ENCODE results near the gene CHST9.
"Not testable (repeated sequence)": the region's sequence is repeated elsewhere in the genome, so short reads cannot be mapped to it uniquely, and the experiment has no call there.

CHST9 gene

GRCh38 chr18:26976206-26976605 lies 208.9 kb downstream of the CHST9 start:
- in situ Hi-C loops (cut with MboI; ENCODE audit: low pct_unique_long_range_greater_than_20kb, low sequenced_read_pairs, unreplicated experiment), result no loop called here
- no peak for TF ChIP-seq CTCF (IDR thresholded peaks at IDR 0.05; ENCODE audit: extremely low read depth, insufficient read depth, missing control alignments)
- DNase-seq (ENCODE audit: low spot score), result no peak

- DNase-seq (ENCODE audit: low spot score); in situ Hi-C loops (cut with MboI; ENCODE audit: low pct_unique_long_range_greater_than_20kb, low sequenced_read_pairs, unreplicated experiment): not testable (repeated sequence)
Measured at GRCh38 chr18:26972549-26972948, 212.6 kb downstream of the CHST9 start.

- no peak for DNase-seq (ENCODE audit: low spot score)
- TF ChIP-seq CTCF (IDR thresholded peaks at IDR 0.05; ENCODE audit: extremely low read depth, insufficient read depth, missing control alignments), result no peak
- in situ Hi-C loops (cut with MboI; ENCODE audit: low pct_unique_long_range_greater_than_20kb, low sequenced_read_pairs, unreplicated experiment), result no loop called here
Measured at GRCh38 chr18:26971409-26971808, 213.7 kb downstream of the CHST9 start.

- in situ Hi-C loops (cut with MboI; ENCODE audit: low pct_unique_long_range_greater_than_20kb, low sequenced_read_pairs, unreplicated experiment), result no loop called here
- no peak for TF ChIP-seq CTCF (IDR thresholded peaks at IDR 0.05; ENCODE audit: extremely low read depth, insufficient read depth, missing control alignments)
- DNase-seq (ENCODE audit: low spot score), result no peak
Measured at GRCh38 chr18:26970637-26971036, 214.5 kb downstream of the CHST9 start.

GRCh38 chr18:26965206-26965605 lies 219.9 kb downstream of the CHST9 start:
- no peak for DNase-seq (ENCODE audit: low spot score)
- no peak for TF ChIP-seq CTCF (IDR thresholded peaks at IDR 0.05; ENCODE audit: extremely low read depth, insufficient read depth, missing control alignments)
- in situ Hi-C loops (cut with MboI; ENCODE audit: low pct_unique_long_range_greater_than_20kb, low sequenced_read_pairs, unreplicated experiment), result no loop called here

GRCh38 chr18:26963292-26963691 lies 221.8 kb downstream of the CHST9 start:
- no peak for TF ChIP-seq CTCF (IDR thresholded peaks at IDR 0.05; ENCODE audit: extremely low read depth, insufficient read depth, missing control alignments)
- no peak for DNase-seq (ENCODE audit: low spot score)
- in situ Hi-C loops (cut with MboI; ENCODE audit: low pct_unique_long_range_greater_than_20kb, low sequenced_read_pairs, unreplicated experiment), result no loop called here

GRCh38 chr18:26961839-26962238 lies 223.3 kb downstream of the CHST9 start:
- in situ Hi-C loops (cut with MboI; ENCODE audit: low pct_unique_long_range_greater_than_20kb, low sequenced_read_pairs, unreplicated experiment), result no loop called here
- no peak for TF ChIP-seq CTCF (IDR thresholded peaks at IDR 0.05; ENCODE audit: extremely low read depth, insufficient read depth, missing control alignments)
- no peak for DNase-seq (ENCODE audit: low spot score)

All from GM13977 (cell line).